Effector memory CD4-positive, alpha-beta T cell (primary cell): ENCODE data around the gene BTBD9.

Experiments
- DNase-seq, 3 donors: peaks; one replicate each; pipeline ENCODE4 v3.0.0-alpha.2; 2020
- H3K27ac ChIP-seq: 2 replicates; pipeline ENCODE4 v1.7.0; 2013; ENCODE audit warnings: mild to moderate bottlenecking, low read length, moderate library complexity; ENCODE audit not compliant: insufficient read depth, poor library complexity, severe bottlenecking
- H3K27me3 ChIP-seq: replicated peaks from 2 replicates; pipeline ENCODE4 v1.7.0; 2013; ENCODE audit warnings: mild to moderate bottlenecking, low read length; ENCODE audit not compliant: insufficient read depth, control insufficient read depth, poor library complexity, severe bottlenecking
- H3K36me3 ChIP-seq: 2 replicates; pipeline ENCODE4 v1.7.0; 2013; ENCODE audit warnings: mild to moderate bottlenecking, low read length, moderate library complexity; ENCODE audit not compliant: control insufficient read depth, insufficient read depth
- H3K4me1 ChIP-seq: 2 replicates; pipeline ENCODE4 v1.7.0; 2013; ENCODE audit warnings: low read length, mild to moderate bottlenecking; ENCODE audit not compliant: control insufficient read depth, insufficient read depth, poor library complexity, severe bottlenecking
- H3K4me3 ChIP-seq: 2 replicates; pipeline ENCODE4 v1.7.0; 2013; ENCODE audit warnings: low read length, low read depth, mild to moderate bottlenecking; ENCODE audit not compliant: insufficient read depth, poor library complexity, severe bottlenecking
- H3K9me3 ChIP-seq: 2 replicates; pipeline ENCODE4 v1.7.0; 2013; ENCODE audit warnings: mild to moderate bottlenecking, low read length, moderate library complexity; ENCODE audit not compliant: control insufficient read depth

Gene BTBD9

DNA sequence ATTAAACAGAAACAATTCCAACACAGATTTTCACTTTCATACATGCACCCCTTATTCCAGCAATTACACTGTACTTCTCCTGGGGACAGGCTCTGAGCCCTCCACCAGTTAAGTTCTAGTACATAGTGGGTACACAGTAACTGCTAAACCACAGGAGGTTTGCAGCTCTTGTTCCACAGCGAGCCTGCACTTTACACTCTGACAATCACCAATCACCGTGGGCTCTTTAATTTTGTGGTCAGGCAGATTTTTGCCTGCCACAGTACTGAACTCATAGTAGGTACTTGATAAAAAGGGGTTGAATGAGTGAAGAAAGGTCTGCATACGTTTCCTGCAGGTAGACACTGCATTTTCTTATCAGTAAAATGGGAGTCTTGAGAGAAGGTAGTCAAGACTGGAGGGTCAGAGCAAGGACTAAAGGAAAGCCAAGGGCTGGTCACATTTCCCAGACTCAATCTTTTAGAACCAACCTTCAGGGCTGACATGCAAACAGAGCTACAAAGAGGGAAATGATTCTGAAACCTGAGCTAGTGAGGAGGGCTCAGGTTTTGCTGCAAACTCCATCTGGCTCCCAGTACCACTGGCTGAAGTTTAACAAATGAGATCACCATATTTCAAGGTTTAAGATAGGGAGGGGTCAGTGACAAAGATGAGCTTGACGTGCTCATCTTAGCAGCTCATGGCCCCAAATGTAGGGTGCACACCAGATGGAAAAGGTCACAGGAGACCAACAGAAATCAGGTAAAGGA is 404.6 kb downstream of the BTBD9 start:
- Histone ChIP-seq H3K27ac (no peak overlapping the region), H3K4me1 (no peaks in the 10 kb centered on the region), H3K9me3 (no peaks in the 10 kb centered on the region), H3K4me3 (no peak overlapping the region), H3K27me3 (no peaks in the 10 kb centered on the region), H3K36me3 (no peaks in the 10 kb centered on the region)
- DNase-seq = no peak

DNA sequence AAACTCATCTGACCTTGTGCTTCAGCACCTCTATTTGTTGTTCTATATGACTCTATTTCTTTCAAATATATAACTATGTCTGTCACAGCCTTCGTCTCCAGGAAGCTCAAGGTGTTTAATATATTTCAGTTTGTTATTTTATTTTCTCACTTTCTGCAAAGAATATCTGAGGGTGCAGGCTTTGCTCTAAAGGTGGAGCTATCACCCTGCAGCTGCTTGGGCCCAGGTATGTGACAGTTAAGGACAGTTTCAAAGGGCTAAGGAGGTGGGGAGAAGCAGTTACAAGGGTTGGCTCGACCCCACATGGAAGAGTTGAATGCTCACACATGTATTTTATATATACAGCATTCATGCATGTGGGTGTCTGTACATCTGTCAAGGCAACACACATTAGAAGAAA is 405.6 kb downstream of the BTBD9 start:
- Histone ChIP-seq H3K27ac (no peak overlapping the region), H3K4me1 (no peaks in the 10 kb centered on the region), H3K36me3 (no peaks in the 10 kb centered on the region), H3K9me3 (no peaks in the 10 kb centered on the region), H3K4me3 (no peak overlapping the region), H3K27me3 (no peaks in the 10 kb centered on the region)
- DNase-seq = no peak

- Histone ChIP-seq H3K4me1 (no peaks in the 10 kb centered on the region), H3K27ac (no peak overlapping the region), H3K9me3 (no peaks in the 10 kb centered on the region), H3K27me3 (no peaks in the 10 kb centered on the region), H3K36me3 (no peaks in the 10 kb centered on the region), H3K4me3 (no peak overlapping the region)
- DNase-seq = no peak
Observed at GRCh38 chr6:38233161-38233791, 406.5 kb downstream of the BTBD9 start.

DNA sequence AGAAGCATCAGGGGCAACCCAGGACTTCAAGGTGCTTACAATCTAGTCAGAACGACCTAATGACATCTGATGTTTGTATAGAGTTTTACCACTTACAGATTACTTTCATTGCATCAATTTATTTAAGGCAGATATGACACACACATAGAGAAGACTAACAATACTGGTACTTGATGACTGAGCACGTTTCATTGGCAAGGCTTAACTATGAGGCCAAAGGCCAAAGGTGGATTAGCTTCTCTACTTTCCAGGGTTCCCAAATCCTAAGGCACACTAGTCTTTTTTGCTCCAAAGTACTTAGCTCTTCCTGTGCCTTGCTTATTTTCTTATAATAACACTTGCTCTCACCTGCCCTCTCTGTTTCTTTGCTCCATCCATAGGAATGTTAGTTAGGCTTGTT is 414.0 kb downstream of the BTBD9 start:
- Histone ChIP-seq H3K4me3 (no peak overlapping the region), H3K36me3 (no peaks in the 10 kb centered on the region), H3K27me3 (no peaks in the 10 kb centered on the region), H3K4me1 (no peaks in the 10 kb centered on the region), H3K9me3 (no peaks in the 10 kb centered on the region), H3K27ac (no peak overlapping the region)
- DNase-seq = no peak

DNA sequence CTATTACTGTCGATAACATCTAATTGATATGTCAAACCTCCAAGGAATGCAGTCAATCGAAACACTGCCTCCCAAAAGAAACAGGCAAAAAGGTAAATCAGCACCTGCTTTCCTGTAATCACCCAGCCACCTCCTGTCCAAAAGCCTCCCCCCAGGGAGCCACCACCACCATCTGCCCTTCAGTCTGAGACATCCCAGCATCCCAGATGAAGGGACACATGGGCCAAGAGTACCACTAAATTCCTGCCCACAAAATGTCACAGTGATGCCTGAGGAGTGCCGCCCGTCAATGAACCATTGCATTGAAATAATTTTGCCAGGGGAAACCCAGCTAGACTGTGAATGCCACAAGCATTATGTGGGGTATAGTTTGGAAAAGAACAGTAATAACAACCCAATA is 418.5 kb downstream of the BTBD9 start:
- Histone ChIP-seq H3K27ac (no peak overlapping the region), H3K4me1 (no peaks in the 10 kb centered on the region), H3K36me3 (no peaks in the 10 kb centered on the region), H3K27me3 (no peaks in the 10 kb centered on the region), H3K4me3 (no peak overlapping the region), H3K9me3 (no peaks in the 10 kb centered on the region)
- DNase-seq = no peak

- no peaks in the 10 kb centered on the region for H3K27me3 ChIP-seq
- no peak for DNase-seq
Observed at GRCh38 chr6:38220069-38220723, 419.5 kb downstream of the BTBD9 start.

DNA sequence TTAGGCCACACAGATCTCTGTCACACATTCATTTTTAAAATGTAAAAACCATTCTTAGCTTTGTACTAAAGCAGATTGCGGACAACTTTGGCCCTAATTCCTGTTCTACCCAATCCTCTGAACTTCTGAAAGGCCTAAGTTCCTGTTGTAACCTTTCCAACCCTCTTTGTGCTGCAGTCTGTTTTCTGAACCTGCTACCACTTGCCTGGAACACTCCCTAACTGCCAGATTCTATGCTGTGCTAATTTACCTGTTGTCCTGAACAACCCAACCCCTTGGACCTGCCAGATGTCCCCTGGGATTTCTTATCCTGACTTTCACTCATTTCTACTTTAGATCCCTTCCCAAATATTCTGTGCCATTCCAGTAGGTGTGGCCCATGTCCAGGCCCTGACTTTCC is 421.5 kb downstream of the BTBD9 start:
- H3K36me3 ChIP-seq = no peaks in the 10 kb centered on the region
- no peaks in the 10 kb centered on the region for H3K27me3 ChIP-seq
- H3K27ac ChIP-seq = no peak overlapping the region
- H3K9me3 ChIP-seq = no peaks in the 10 kb centered on the region
- DNase-seq = no peak
- no peak overlapping the region for H3K4me3 ChIP-seq
- no peaks in the 10 kb centered on the region for H3K4me1 ChIP-seq

More at GRCh38 chr6:38220069-38220723, 419.5 kb downstream of the BTBD9 start:
- no peak overlapping the region for H3K27ac ChIP-seq
- no peaks in the 10 kb centered on the region for H3K4me1 ChIP-seq
- no peak overlapping the region for H3K4me3 ChIP-seq
- no peaks in the 10 kb centered on the region for H3K9me3 ChIP-seq
- no peaks in the 10 kb centered on the region for H3K36me3 ChIP-seq

DNA sequence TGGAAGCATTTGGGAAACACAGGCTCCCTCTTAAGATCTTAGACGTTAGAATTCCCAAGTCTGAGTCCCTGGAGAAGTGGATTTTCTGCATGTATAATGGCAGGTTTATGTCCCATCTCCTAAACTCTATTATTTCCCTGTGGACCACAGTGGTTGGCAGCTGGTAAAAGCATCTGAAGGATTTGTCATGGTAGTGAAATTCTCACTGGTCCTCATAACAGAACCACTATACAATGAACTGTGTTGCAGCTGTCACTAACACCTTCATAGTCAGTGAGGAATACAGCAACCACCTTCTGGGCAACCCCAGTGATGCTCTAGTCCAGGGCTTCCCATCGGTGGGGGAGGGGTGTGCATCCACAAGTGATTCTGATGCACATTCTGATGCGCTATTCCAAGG is 423.3 kb downstream of the BTBD9 start:
- H3K27ac ChIP-seq = no peak overlapping the region
- H3K27me3 ChIP-seq = no peaks in the 10 kb centered on the region
- no peaks in the 10 kb centered on the region for H3K4me1 ChIP-seq
- no peaks in the 10 kb centered on the region for H3K36me3 ChIP-seq
- no peak for DNase-seq
- H3K9me3 ChIP-seq = no peaks in the 10 kb centered on the region
- H3K4me3 ChIP-seq = no peak overlapping the region

- H3K36me3 ChIP-seq = no peaks in the 10 kb centered on the region
- H3K27ac ChIP-seq = no peak overlapping the region
- no peaks in the 10 kb centered on the region for H3K4me1 ChIP-seq
- no peak for DNase-seq
- H3K9me3 ChIP-seq = no peaks in the 10 kb centered on the region
- H3K27me3 ChIP-seq = no peaks in the 10 kb centered on the region
- H3K4me3 ChIP-seq = no peak overlapping the region
Observed at GRCh38 chr6:38215651-38216311, 423.9 kb downstream of the BTBD9 start.

DNA sequence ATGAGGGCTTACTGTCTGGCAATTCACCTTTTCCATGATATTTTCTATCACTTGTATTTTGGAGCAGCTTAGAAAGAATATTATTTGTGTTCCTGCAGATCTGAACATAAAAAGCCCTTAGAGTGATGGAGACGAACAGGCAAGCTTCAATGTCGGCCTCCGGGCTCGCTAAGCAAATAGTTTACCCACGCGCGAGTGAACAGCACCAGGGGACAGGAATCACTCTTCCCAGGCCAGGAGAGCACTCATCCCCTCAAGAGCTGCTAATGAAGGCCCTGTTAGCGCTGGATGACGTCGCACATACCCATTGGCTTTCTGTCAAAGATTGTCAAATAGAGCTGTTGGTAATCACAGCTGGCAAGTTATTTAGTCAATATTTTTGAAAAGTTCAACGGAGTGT is 424.5 kb downstream of the BTBD9 start:
- DNase-seq = no peak
- no peaks in the 10 kb centered on the region for H3K27me3 ChIP-seq
- H3K4me3 ChIP-seq = no peak overlapping the region
- no peak overlapping the region for H3K27ac ChIP-seq
- no peaks in the 10 kb centered on the region for H3K36me3 ChIP-seq
- no peaks in the 10 kb centered on the region for H3K9me3 ChIP-seq
- no peaks in the 10 kb centered on the region for H3K4me1 ChIP-seq
